IMR-90 (cell line): ENCODE data around the gene NOVA2. TPM values are rescaled to one million over a fixed set of nuclear protein-coding genes. Genes with fewer than 3 reads are reported as not detected.

ENCODE experiments used
- ATAC-seq: fragments of 200-7000 bp; cut with Tn5 transposase; 2 replicates; pipeline ENCODE4 v1.9.1; 2020; ENCODE audit warnings: low read depth, mild to moderate bottlenecking, moderate library complexity
- BruUV-seq: library from RNA; stranded (reverse); fragments of 400-500 nt; replicated peaks from 2 replicates; lab custom pipeline; 2021; lab: Mats Ljungman, UMichigan
- CTCF ChIA-PET: fragments of 300-600 bp; formaldehyde crosslinking; extraction: SDS; loops from one replicate; lab custom pipeline; 2021; ENCODE audit warnings: antibody characterized with exemption; lab: Yijun Ruan, JAX
- POLR2A ChIA-PET: fragments of 300-600 bp; sonication (Branson Sonifier 250); formaldehyde crosslinking; loops from one replicate; lab custom pipeline; 2022; ENCODE audit warnings: antibody characterized with exemption; ENCODE audit not compliant: unreplicated experiment; lab: Charles Lee
- DNase-seq: peaks from one replicate; pipeline ENCODE4 v3.0.0; 2013
- H2AFZ ChIP-seq: replicated peaks from 2 replicates; pipeline ENCODE3; 2013; ENCODE audit warnings: low read length, mild to moderate bottlenecking; ENCODE audit not compliant: poor library complexity
- H2AK5ac ChIP-seq: 2 replicates; pipeline ENCODE4 v1.6.1; 2013; ENCODE audit warnings: low read depth, low read length, inconsistent platforms
- H2AK9ac ChIP-seq: replicated peaks from 2 replicates; pipeline ENCODE3; 2013; ENCODE audit warnings: mild to moderate bottlenecking, low read depth, low read length, moderate library complexity; ENCODE audit not compliant: poor library complexity
- H2BK120ac ChIP-seq: 2 replicates; pipeline ENCODE4 v1.6.1; 2013; ENCODE audit warnings: low read depth, low read length, inconsistent platforms
- H2BK15ac ChIP-seq: 3 replicates; pipeline ENCODE4 v1.6.1; 2013; ENCODE audit warnings: low read depth, low read length, inconsistent platforms
- H2BK20ac ChIP-seq: 2 replicates; pipeline ENCODE4 v1.6.1; 2013; ENCODE audit warnings: low read depth, mild to moderate bottlenecking, inconsistent platforms, low read length, moderate library complexity
- H2BK5ac ChIP-seq: 2 replicates; pipeline ENCODE4 v1.6.1; 2013; ENCODE audit warnings: mild to moderate bottlenecking, low read depth, low read length, inconsistent platforms; ENCODE audit not compliant: poor library complexity, severe bottlenecking
- H3K14ac ChIP-seq: replicated peaks from 2 replicates; pipeline ENCODE4 v1.6.1; 2013; ENCODE audit warnings: low read depth, low read length, inconsistent platforms
- H3K18ac ChIP-seq: 2 replicates; pipeline ENCODE4 v1.6.1; 2013; ENCODE audit warnings: low read depth, low read length, control low read depth
- H3K23ac ChIP-seq: 2 replicates; pipeline ENCODE4 v1.6.1; 2013; ENCODE audit warnings: low read depth, low read length, inconsistent platforms
- H3K27ac ChIP-seq: 2 replicates; pipeline ENCODE4 v1.5.1; 2013; ENCODE audit warnings: mild to moderate bottlenecking, control low read depth, low read length; ENCODE audit not compliant: insufficient read depth
- H3K27me3 ChIP-seq: 2 replicates; pipeline ENCODE4 v1.6.1; 2013; ENCODE audit warnings: low read length; ENCODE audit not compliant: control insufficient read depth, insufficient read depth
- H3K36me3 ChIP-seq: 2 replicates; pipeline ENCODE4 v1.6.1; 2013; ENCODE audit warnings: low read length, mixed read lengths; ENCODE audit not compliant: control insufficient read depth, insufficient read depth
- H3K4ac ChIP-seq: 2 replicates; pipeline ENCODE4 v1.6.1; 2013; ENCODE audit warnings: low read depth, low read length, inconsistent platforms
- H3K4me1 ChIP-seq: 2 replicates; pipeline ENCODE4 v1.6.1; 2013; ENCODE audit warnings: low read length, mixed read lengths; ENCODE audit not compliant: control insufficient read depth, insufficient read depth
- H3K4me2 ChIP-seq: 2 replicates; pipeline ENCODE4 v1.6.1; 2013; ENCODE audit warnings: low read depth, mild to moderate bottlenecking, control low read depth, low read length, moderate library complexity
- H3K4me3 ChIP-seq: 2 replicates; pipeline ENCODE4 v1.5.1; 2013; ENCODE audit warnings: low read depth, mild to moderate bottlenecking, control low read depth, low read length, moderate library complexity; ENCODE audit not compliant: insufficient read depth
- H3K56ac ChIP-seq: 2 replicates; pipeline ENCODE4 v1.6.1; 2013; ENCODE audit warnings: low read length, inconsistent platforms; ENCODE audit not compliant: insufficient read depth; ENCODE audit errors: extremely low read depth
- H3K79me1 ChIP-seq, 2 experiments: 2 replicates each; pipeline ENCODE4 v1.6.1; 2013; ENCODE audit warnings: low read length in 2 of 2, inconsistent platforms in 1 of 2, low read depth in 1 of 2
- H3K9ac ChIP-seq: 2 replicates; pipeline ENCODE4 v1.6.1; 2013; ENCODE audit warnings: low read depth, low read length, control low read depth
- H3K9me1 ChIP-seq: 2 replicates; pipeline ENCODE4 v1.6.1; 2013; ENCODE audit warnings: low read length, inconsistent platforms; ENCODE audit not compliant: insufficient read depth
- H3K9me3 ChIP-seq: 2 replicates; pipeline ENCODE4 v1.6.1; 2013; ENCODE audit warnings: low read length; ENCODE audit not compliant: control insufficient read depth, insufficient read depth
- H4K20me1 ChIP-seq: 2 replicates; pipeline ENCODE4 v1.6.1; 2013; ENCODE audit warnings: low read length, inconsistent platforms; ENCODE audit not compliant: insufficient read depth
- H4K5ac ChIP-seq: 2 replicates; pipeline ENCODE4 v1.6.1; 2013; ENCODE audit warnings: mild to moderate bottlenecking, low read depth, low read length, control low read depth
- H4K8ac ChIP-seq, 2 experiments: 2 replicates each; pipeline ENCODE4 v1.6.1; 2013; ENCODE audit warnings: low read depth in 2 of 2, low read length in 2 of 2, control low read depth in 1 of 2, inconsistent platforms in 1 of 2
- H4K91ac ChIP-seq: 2 replicates; pipeline ENCODE4 v1.6.1; 2013; ENCODE audit warnings: low read depth, low read length, inconsistent platforms; ENCODE audit not compliant: insufficient read depth
- CEBPB ChIP-seq: IDR thresholded peaks from 2 replicates; pipeline ENCODE4 v1.6.1; 2012; ENCODE audit warnings: low read depth, low read length, improper control_type of control experiment
- CHD1 ChIP-seq: IDR thresholded peaks from 2 replicates; pipeline ENCODE4 v1.6.1; 2012; ENCODE audit warnings: low read depth, low read length, improper control_type of control experiment
- CTCF ChIP-seq: conservative IDR thresholded peaks from 2 replicates; pipeline ENCODE4 v1.5.1; 2012; ENCODE audit warnings: mild to moderate bottlenecking, low read depth, low read length, improper control_type of control experiment
- ELK1 ChIP-seq: fragments of 150-350 bp; IDR thresholded peaks from 2 replicates; pipeline ENCODE4 v1.6.1; 2016; ENCODE audit warnings: low read depth, mild to moderate bottlenecking, low read length, moderate library complexity, borderline replicate concordance
- FOS ChIP-seq: fragments of 150-350 bp; IDR thresholded peaks from 2 replicates; pipeline ENCODE4 v1.6.1; 2016; ENCODE audit warnings: low read depth, low read length
- MAFK ChIP-seq: IDR thresholded peaks from 2 replicates; pipeline ENCODE4 v1.6.1; 2012; ENCODE audit warnings: low read depth, low read length, improper control_type of control experiment
- MAZ ChIP-seq: IDR thresholded peaks from 2 replicates; pipeline ENCODE4 v1.6.1; 2012; ENCODE audit warnings: low read depth, mild to moderate bottlenecking, low read length, improper control_type of control experiment, moderate library complexity, borderline replicate concordance
- MXI1 ChIP-seq: IDR thresholded peaks from 2 replicates; pipeline ENCODE4 v1.6.1; 2012; ENCODE audit warnings: low read depth, mild to moderate bottlenecking, low read length, moderate library complexity, borderline replicate concordance
- NFE2L2 ChIP-seq: fragments of 150-350 bp; IDR thresholded peaks from 2 replicates; pipeline ENCODE4 v1.6.1; 2016; ENCODE audit warnings: low read depth, mild to moderate bottlenecking, low read length
- POLR2A ChIP-seq: IDR thresholded peaks from 2 replicates; pipeline ENCODE4 v1.6.1; 2012; ENCODE audit warnings: mild to moderate bottlenecking, low read depth, low read length
- RAD21 ChIP-seq: IDR thresholded peaks from 2 replicates; pipeline ENCODE4 v1.6.1; 2012; ENCODE audit warnings: low read length, improper control_type of control experiment
- RCOR1 ChIP-seq: IDR thresholded peaks from 2 replicates; pipeline ENCODE4 v1.6.1; 2012; ENCODE audit warnings: mild to moderate bottlenecking, low read length, improper control_type of control experiment; ENCODE audit not compliant: insufficient replicate concordance
- RFX5 ChIP-seq: IDR thresholded peaks from 2 replicates; pipeline ENCODE4 v1.8.0; 2012; ENCODE audit warnings: low read depth, mild to moderate bottlenecking, low read length, moderate library complexity
- SMC3 ChIP-seq: fragments of 150-350 bp; IDR thresholded peaks from 2 replicates; pipeline ENCODE4 v1.6.1; 2016; ENCODE audit warnings: low read depth, mild to moderate bottlenecking, antibody characterized with exemption, low read length, moderate library complexity
- WGBS, 2 experiments: methylation state at CpG; one replicate each; pipeline versions ENCODE4 v1.1.5 to v1.1.7; 2013; ENCODE audit warnings: missing lambda C conversion rate in 2 of 2; ENCODE audit not compliant: insufficient read length in 1 of 2; ENCODE audit errors: extremely low coverage in 2 of 2; 5-methylcytosine and 5-hydroxymethylcytosine counted together
- dilution Hi-C: fragments of 300-500 bp; cut with HindIII; formaldehyde crosslinking; loops from one replicate; pipeline ENCODE4 v1.14.3; 2018; ENCODE audit warnings: low sequenced_read_pairs; ENCODE audit not compliant: unreplicated experiment
- in situ Hi-C: fragments of 300-500 bp; cut with MboI; formaldehyde crosslinking; loops from 3 replicates; pipeline ENCODE4 v1.14.3; 2019; ENCODE audit warnings: low sequenced_read_pairs, inconsistent platforms, mixed read lengths
- intact Hi-C: fragments of 100-400 bp; cut with micrococcal nuclease; formaldehyde crosslinking; loops from 2 replicates; pipeline ENCODE4 v1.10.0; 2022
- polyA plus RNA-seq, 3 experiments: library from polyadenylated mRNA; depleted of rRNA; stranded (reverse); fragments of >200 nt; gene quantifications; 2 replicates each; pipeline ENCODE4 v1.2.3, GENCODE V29; 2012; ENCODE audit warnings: low replicate concordance in 1 of 3
- total RNA-seq: library from RNA; depleted of rRNA; stranded (reverse); fragments of >200 nt; gene quantifications from 2 replicates; pipeline ENCODE4 v1.2.3, GENCODE V29; 2012
- TF ChIP-seq, protein P1 (sequence below): fragments of 150-350 bp; IDR thresholded peaks from 2 replicates; pipeline ENCODE4 v1.6.1; 2017; ENCODE audit warnings: mild to moderate bottlenecking, antibody characterized with exemption, low read length, low read depth

NOVA2 gene
- total and polyA plus RNA-seq, 2 of the 4 experiments (the other 2 are of a cell fraction): 0.03 TPM; not detected in 1

GRCh38 chr19:46006411-46006810 is 32.7 kb upstream of the NOVA2 start:
- in situ Hi-C loops (no loop called here), dilution Hi-C loops (no loop called here), intact Hi-C loops (no loop called here)
- Histone ChIP-seq H3K14ac (no peak overlapping the region), H4K8ac (no peak overlapping the region), H3K79me1 (no peaks in the 10 kb centered on the region; a peak in 1 of 4 replicates), H3K18ac (no peak overlapping the region), H4K91ac (no peak overlapping the region), H3K9me3 (no peaks in the 10 kb centered on the region), H2BK5ac (no peak overlapping the region), H2AK5ac (no peak overlapping the region), H4K5ac (no peak overlapping the region), H2BK20ac (no peak overlapping the region), H3K9ac (no peak overlapping the region), H3K56ac (no peak overlapping the region), H2AK9ac (no peak overlapping the region), H3K4ac (no peak overlapping the region), H2BK120ac (no peak overlapping the region), H3K27me3 (no peaks in the 10 kb centered on the region), H3K4me2 (no peak overlapping the region), H3K27ac (no peak overlapping the region), H3K23ac (no peak overlapping the region), H3K4me3 (no peak overlapping the region), H3K36me3 (peaks cover 12% of the 10 kb centered on the region; the same call in 1 of the 2 replicates), H4K20me1 (no peaks in the 10 kb centered on the region; the same call in 1 of the 2 replicates), H2BK15ac (no peak overlapping the region), H3K4me1 (no peaks in the 10 kb centered on the region), H3K9me1 (no peaks in the 10 kb centered on the region), H2AFZ (no peak overlapping the region)
- ChIA-PET POLR2A (no interaction called here), CTCF (interaction anchor here (0.6 to 0.9 kb wide), 3 partner anchors 10 to 326 kb away, joined by 3 read pairs; no protein-coding TSS in a partner anchor)
- ATAC-seq: no peak
- TF ChIP-seq MAZ: no peak
- TF ChIP-seq CEBPB: no peak
- no peak for TF ChIP-seq RCOR1
- no peak for TF ChIP-seq CTCF
- TF ChIP-seq MXI1: no peak
- TF ChIP-seq RAD21: no peak
- no peak for TF ChIP-seq MAFK
- TF ChIP-seq POLR2A: no peak
- TF ChIP-seq, protein P1, sequence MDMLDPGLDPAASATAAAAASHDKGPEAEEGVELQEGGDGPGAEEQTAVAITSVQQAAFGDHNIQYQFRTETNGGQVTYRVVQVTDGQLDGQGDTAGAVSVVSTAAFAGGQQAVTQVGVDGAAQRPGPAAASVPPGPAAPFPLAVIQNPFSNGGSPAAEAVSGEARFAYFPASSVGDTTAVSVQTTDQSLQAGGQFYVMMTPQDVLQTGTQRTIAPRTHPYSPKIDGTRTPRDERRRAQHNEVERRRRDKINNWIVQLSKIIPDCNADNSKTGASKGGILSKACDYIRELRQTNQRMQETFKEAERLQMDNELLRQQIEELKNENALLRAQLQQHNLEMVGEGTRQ: no peak
- TF ChIP-seq RFX5: no peak
- TF ChIP-seq NFE2L2: no peak
- TF ChIP-seq CHD1: no peak
- no peak for TF ChIP-seq SMC3
- TF ChIP-seq ELK1: no peak
- no peak for TF ChIP-seq FOS
- no peak for DNase-seq
- no TSS peak for BruUV-seq
- no CpG with 5 or more reads among the region's 13 CpGs for WGBS, 2 experiments
